ENCODE results near the gene CHPF2.
A peak's percentile ranks its signal among the peaks of the same experiment; 100 is the strongest.

CHPF2 gene

DNA sequence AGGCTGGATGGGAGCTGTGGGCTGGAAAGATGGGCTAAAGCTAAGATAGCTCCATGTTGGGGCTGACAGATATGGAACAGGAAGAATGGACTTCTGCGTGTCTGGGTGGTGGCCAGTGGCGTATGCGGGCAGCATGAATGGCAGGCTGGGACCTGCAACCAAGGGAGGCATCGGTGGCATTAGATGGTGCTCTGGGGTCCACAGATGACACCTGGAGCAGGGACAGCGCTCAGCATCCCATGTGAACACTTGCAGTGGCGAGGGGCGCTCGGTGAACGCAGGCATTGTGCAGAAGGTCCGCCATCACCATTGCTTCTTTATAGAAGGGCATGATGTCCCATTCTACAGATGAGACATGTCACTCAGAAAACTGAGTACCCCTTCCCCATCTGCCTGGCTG lies 37.2 kb downstream of the CHPF2 start:
- no peak overlapping the region for H3K4me3 ChIP-seq (ENCODE audit: low read depth, low read length)
- no peak for DNase-seq (ENCODE audit: low read depth)

DNA sequence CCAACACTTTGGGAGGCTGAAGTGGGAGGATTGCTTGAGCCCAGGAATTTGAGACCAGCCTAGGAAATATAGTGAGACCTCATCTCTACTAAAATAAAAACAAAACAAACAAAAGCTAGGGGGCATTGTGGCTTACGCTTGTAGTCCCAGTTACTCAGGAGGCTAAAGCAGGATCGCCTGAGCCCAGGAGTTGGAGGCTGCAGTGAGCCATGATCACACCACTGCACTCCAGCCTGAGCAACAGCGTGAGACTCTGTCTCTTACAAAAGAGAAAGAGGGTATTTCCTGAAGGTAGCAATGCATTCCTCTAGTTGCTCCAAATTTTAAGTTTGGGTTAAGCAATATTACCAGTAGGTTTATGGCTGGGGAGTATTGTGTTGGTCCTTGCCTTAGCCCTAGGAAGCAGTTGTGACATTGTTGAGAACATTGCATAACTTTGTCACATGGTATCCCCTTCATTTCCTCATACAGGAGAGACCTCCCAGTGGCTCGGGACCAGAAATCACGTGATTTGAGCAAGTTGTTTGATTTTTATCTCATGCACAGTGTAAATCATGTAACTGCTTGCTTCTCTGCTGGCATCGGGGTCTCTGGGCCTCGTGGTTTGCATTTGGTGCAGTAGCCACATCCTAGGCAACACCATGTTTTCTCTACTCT lies 39.5 kb downstream of the CHPF2 start:
- no peak overlapping the region for H3K4me3 ChIP-seq (ENCODE audit: low read depth, low read length)
- DNase-seq (ENCODE audit: low read depth): peak; percentile 85
- TF ChIP-seq CTCF (conservative IDR thresholded peaks at IDR 0.05; ENCODE audit: low read depth, low read length): peak; percentile 25

More for the DNA sequence above, 37.2 kb downstream of the CHPF2 start:
- no peak for TF ChIP-seq CTCF (conservative IDR thresholded peaks at IDR 0.05; ENCODE audit: low read depth, low read length)

- no peak overlapping the region for H3K4me3 ChIP-seq (ENCODE audit: low read depth, low read length)
- TF ChIP-seq CTCF (conservative IDR thresholded peaks at IDR 0.05; ENCODE audit: low read depth, low read length): no peak
- no peak for DNase-seq (ENCODE audit: low read depth)
Observed at GRCh38 chr7:151272405-151272804, 40.1 kb downstream of the CHPF2 start.

- TF ChIP-seq CTCF (conservative IDR thresholded peaks at IDR 0.05; ENCODE audit: low read depth, low read length): no peak
- H3K4me3 ChIP-seq (ENCODE audit: low read depth, low read length): no peak overlapping the region
- no peak for DNase-seq (ENCODE audit: low read depth)
Observed at GRCh38 chr7:151272877-151273276, 40.6 kb downstream of the CHPF2 start.

GRCh38 chr7:151273651-151274390 lies 41.5 kb downstream of the CHPF2 start:
- no peak overlapping the region for H3K4me3 ChIP-seq (ENCODE audit: low read depth, low read length)
- no peak for DNase-seq (ENCODE audit: low read depth)
- TF ChIP-seq CTCF (conservative IDR thresholded peaks at IDR 0.05; ENCODE audit: low read depth, low read length): no peak

DNA sequence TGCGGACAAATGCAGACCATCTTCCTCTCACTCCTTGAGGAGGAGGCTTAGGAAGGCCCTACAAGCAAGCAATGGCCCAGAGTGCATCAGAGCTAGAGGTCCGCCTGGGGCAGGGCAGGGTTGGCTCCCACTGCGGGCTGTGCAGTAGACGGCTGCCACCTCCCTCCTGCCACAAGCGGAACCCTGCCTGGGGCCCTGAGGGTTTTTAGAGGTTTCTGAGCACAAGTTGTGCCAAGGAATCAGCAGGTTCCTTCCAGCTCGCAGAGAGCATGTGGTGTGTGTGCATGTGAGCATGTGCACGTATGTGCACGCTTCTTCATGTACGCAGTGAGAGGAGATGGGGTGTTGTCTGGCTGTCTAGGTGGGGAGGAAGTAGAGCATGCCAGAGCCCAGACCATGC lies 42.1 kb downstream of the CHPF2 start:
- H3K4me3 ChIP-seq (ENCODE audit: low read depth, low read length): no peak overlapping the region
- no peak for DNase-seq (ENCODE audit: low read depth)
- no peak for TF ChIP-seq CTCF (conservative IDR thresholded peaks at IDR 0.05; ENCODE audit: low read depth, low read length)
